ENCODE results near the gene DENND1C. TPM values are rescaled to one million over a fixed set of nuclear protein-coding genes. Genes with fewer than 3 reads are reported as not detected.

Gene DENND1C
- total and polyA plus RNA-seq, 2 of the 8 experiments (the other 6 are each of a cell fraction or from before 2014, with no cell fraction given), result 3.6 to 4.0 TPM

GRCh38 chr19:6467384-6467783 lies 14.2 kb downstream of the DENND1C start:
- H4K20me1 ChIP-seq (replicated peaks in 1 of 2; ENCODE audit: control insufficient read depth in 1 of 2, insufficient read depth in 2 of 2, low read length in 2 of 2), result peaks cover 0 to 14% of the 10 kb centered on the region in 2 experiments
- H3K18ac ChIP-seq (ENCODE audit: extremely low read depth, low read length), result no peak overlapping the region
- H2BK12ac ChIP-seq (ENCODE audit: low read depth, low read length), result no peak overlapping the region
- H3K23me2 ChIP-seq (ENCODE audit: low read depth, low read length), result peaks cover 8% of the 10 kb centered on the region; the same call in 1 of the 2 replicates
- FAIRE-seq (no peak), DNase-seq (ENCODE audit: low read depth in 1 of 2, low spot score in 2 of 2) (no peak)
- no peak overlapping the region for H2BK120ac ChIP-seq (replicated peaks; ENCODE audit: low read depth, low read length)
- H3K23ac ChIP-seq (ENCODE audit: insufficient read length), result no peak overlapping the region
- H2BK15ac ChIP-seq (ENCODE audit: low read length), result no peak overlapping the region
- no peak overlapping the region for H3K14ac ChIP-seq (ENCODE audit: insufficient read length)
- peaks cover 0 to 9% of the 10 kb centered on the region in 2 experiments; a peak in 2 of 4 replicates for H3K79me2 ChIP-seq (ENCODE audit: control insufficient read depth in 1 of 2, insufficient read depth in 2 of 2, low read length in 2 of 2)
- H2BK5ac ChIP-seq (ENCODE audit: low read depth, low read length), result no peak overlapping the region
- H3K9me3 ChIP-seq (ENCODE audit: insufficient read depth in 2 of 2, low read depth in 1 of 2, low read length in 1 of 2), result no peaks in the 10 kb centered on the region
- H3K9ac ChIP-seq (replicated peaks in 1 of 4; ENCODE audit: extremely low read depth in 1 of 4, low read depth in 3 of 4, low read length in 3 of 4), result no peak overlapping the region
- no peak overlapping the region for H4K5ac ChIP-seq (ENCODE audit: insufficient read length, low read depth, low read length)
- H3K27me3 ChIP-seq (replicated peaks in 1 of 4; ENCODE audit: control insufficient read depth in 3 of 4, extremely low read depth in 1 of 4, insufficient read depth in 3 of 4, low read length in 3 of 4), result no peaks in the 10 kb centered on the region; a peak in 1 of 7 replicates
- H4K91ac ChIP-seq (replicated peaks; ENCODE audit: insufficient read length, low read length), result no peak overlapping the region
- H4K8ac ChIP-seq (ENCODE audit: extremely low read depth, insufficient read depth, low read length), result no peak overlapping the region
- H2AK5ac ChIP-seq (ENCODE audit: low read depth, low read length), result no peak overlapping the region
- peaks cover 0 to 8% (median 3%) of the 10 kb centered on the region in 4 experiments; a peak in 2 of 8 replicates for H3K36me3 ChIP-seq (ENCODE audit: control insufficient read depth in 2 of 4, insufficient read depth in 4 of 4, low read length in 3 of 4)
- no peak overlapping the region for H3K4me2 ChIP-seq (ENCODE audit: insufficient read depth in 1 of 2, low read depth in 2 of 2, low read length in 2 of 2)
- 88% methylated on average over 8 of the region's 8 CpGs; no CpG with 5 or more reads in 1 of the 2 experiments for WGBS, 2 experiments (ENCODE audit: extremely low coverage in 1 of 2, insufficient coverage in 1 of 2, insufficient read length in 1 of 2, insufficient replicate concordance in 2 of 2, low coverage in 1 of 2, low lambda C conversion rate in 2 of 2, missing lambda C conversion rate in 1 of 2)
- peaks cover 0 to 10% (median 4%) of the 10 kb centered on the region in 4 experiments; a peak in 4 of 7 replicates for H3K4me1 ChIP-seq (replicated peaks in 1 of 4; ENCODE audit: control insufficient read depth in 3 of 4, insufficient read depth in 4 of 4, low read length in 3 of 4)
- ChIA-PET CTCF (ENCODE audit: partially characterized antibody) (interaction anchor here (1.0 to 1.6 kb wide), 2 partner anchors 30 to 41 kb away, joined by 3 to 7 read pairs; no protein-coding TSS in a partner anchor), POLR2A (ENCODE audit: partially characterized antibody) (interaction anchor here (1.1 kb wide), 1 partner anchor 47 kb away, joined by 4 read pairs; no protein-coding TSS in a partner anchor)
- no peak overlapping the region for H3K4me3 ChIP-seq (ENCODE audit: extremely low read depth in 1 of 4, insufficient read depth in 2 of 4, low read depth in 3 of 4, low read length in 4 of 4)
- no peak overlapping the region for H2BK20ac ChIP-seq (ENCODE audit: low read length)
- H2AFZ ChIP-seq (ENCODE audit: low read length), result no peak overlapping the region
- no peaks in the 10 kb centered on the region; the same call in 1 of the 2 replicates for H3K79me1 ChIP-seq (ENCODE audit: low read depth, low read length)
- no peak overlapping the region for H3K4ac ChIP-seq (replicated peaks; ENCODE audit: insufficient read length, low read depth, low read length)
- no peak overlapping the region for H3K56ac ChIP-seq (replicated peaks; ENCODE audit: insufficient read length, low read depth, low read length)
- H3K27ac ChIP-seq (ENCODE audit: low read depth, low read length), result no peak overlapping the region
- TF ChIP-seq PHF8 (conservative IDR thresholded peaks at IDR 0.05; ENCODE audit: low read depth, low read length) (no peak), POLR2A (IDR thresholded peaks at IDR 0.05; ENCODE audit: control extremely low read depth in 1 of 2, low read depth in 2 of 2, low read length in 2 of 2) (no peak), CTCF (IDR thresholded peaks at IDR 0.05; ENCODE audit: control extremely low read depth in 1 of 3, insufficient read depth in 1 of 3, low read depth in 1 of 3, low read length in 3 of 3) (no peak), EP300 (IDR thresholded peaks at IDR 0.05; ENCODE audit: borderline replicate concordance in 1 of 2, low read depth in 2 of 2, low read length in 2 of 2) (no peak), CEBPB (IDR thresholded peaks at IDR 0.05; ENCODE audit: low read depth, low read length) (no peak), JUN (IDR thresholded peaks at IDR 0.05; ENCODE audit: low read depth, low read length) (no peak), NRF1 (IDR thresholded peaks at IDR 0.05; ENCODE audit: low read depth, low read length) (no peak), KDM4A (IDR thresholded peaks at IDR 0.05; ENCODE audit: low read depth, low read length, severe bottlenecking) (no peak)
- TF ChIP-seq, protein P1, sequence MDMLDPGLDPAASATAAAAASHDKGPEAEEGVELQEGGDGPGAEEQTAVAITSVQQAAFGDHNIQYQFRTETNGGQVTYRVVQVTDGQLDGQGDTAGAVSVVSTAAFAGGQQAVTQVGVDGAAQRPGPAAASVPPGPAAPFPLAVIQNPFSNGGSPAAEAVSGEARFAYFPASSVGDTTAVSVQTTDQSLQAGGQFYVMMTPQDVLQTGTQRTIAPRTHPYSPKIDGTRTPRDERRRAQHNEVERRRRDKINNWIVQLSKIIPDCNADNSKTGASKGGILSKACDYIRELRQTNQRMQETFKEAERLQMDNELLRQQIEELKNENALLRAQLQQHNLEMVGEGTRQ (IDR thresholded peaks at IDR 0.05; ENCODE audit: low read length), result no peak
